Activated T-cell treated with anti-CD3 and anti-CD28 coated beads, Interleukin-2, amount 50 U/mL, for 24 hours (primary cell): ENCODE data around the gene HPSE.
A peak's percentile ranks its signal among the peaks of the same experiment; 100 is the strongest.
"Not testable (repeated sequence)": the region's sequence is repeated elsewhere in the genome, so short reads cannot be mapped to it uniquely, and the experiment has no call there.

Source experiments
- DNase-seq: peaks from one replicate; pipeline ENCODE4 v3.0.0-alpha.2; 2020
- H3K27ac Mint-ChIP-seq: 2 replicates; pipeline ENCODE4 v1.8.0; 2020; ENCODE audit warnings: mild to moderate bottlenecking, mixed read lengths
- H3K27me3 Mint-ChIP-seq: 2 replicates; pipeline ENCODE4 v1.8.0; 2020; ENCODE audit warnings: mixed read lengths
- H3K36me3 Mint-ChIP-seq: 2 replicates; pipeline ENCODE4 v1.8.0; 2020; ENCODE audit warnings: low read depth, mixed read lengths
- H3K4me1 Mint-ChIP-seq: 2 replicates; pipeline ENCODE4 v1.8.0; 2020; ENCODE audit warnings: low read depth, mixed read lengths
- H3K4me3 Mint-ChIP-seq: 2 replicates; pipeline ENCODE4 v1.8.0; 2020; ENCODE audit warnings: mild to moderate bottlenecking, moderate library complexity, mixed read lengths
- H3K9me3 Mint-ChIP-seq: 2 replicates; pipeline ENCODE4 v1.8.0; 2020; ENCODE audit warnings: mixed read lengths

The HPSE gene

GRCh38 chr4:83318666-83319065 lies 16.0 kb downstream of the HPSE start:
- Mint-ChIP-seq H3K4me1 (peaks cover 9% of the 10 kb centered on the region), H3K9me3 (no peaks in the 10 kb centered on the region), H3K27me3 (no peaks in the 10 kb centered on the region), H3K36me3 (peaks cover 49% of the 10 kb centered on the region), H3K27ac (no peak overlapping the region), H3K4me3 (no peak overlapping the region)
- DNase-seq, result no peak

- no peak for DNase-seq
- Mint-ChIP-seq H3K4me1 (peaks cover 9% of the 10 kb centered on the region), H3K27me3 (no peaks in the 10 kb centered on the region), H3K36me3 (peaks cover 52% of the 10 kb centered on the region), H3K27ac (no peak overlapping the region), H3K4me3 (no peak overlapping the region), H3K9me3 (no peaks in the 10 kb centered on the region)
These were observed 17.0 kb downstream of the HPSE start for GRCh38 chr4:83317671-83318070.

- no peak for DNase-seq
- peaks cover 53% of the 10 kb centered on the region for H3K36me3 Mint-ChIP-seq
- H3K27me3 Mint-ChIP-seq, result no peaks in the 10 kb centered on the region
- no peaks in the 10 kb centered on the region for H3K9me3 Mint-ChIP-seq
- H3K27ac Mint-ChIP-seq, result no peak overlapping the region
- H3K4me3 Mint-ChIP-seq, result no peak overlapping the region
- H3K4me1 Mint-ChIP-seq, result peaks cover 9% of the 10 kb centered on the region
These were observed 18.0 kb downstream of the HPSE start for GRCh38 chr4:83316459-83317165.

- Mint-ChIP-seq H3K36me3 (peaks cover 54% of the 10 kb centered on the region), H3K27me3 (no peaks in the 10 kb centered on the region), H3K4me1 (peaks cover 4% of the 10 kb centered on the region), H3K9me3 (no peaks in the 10 kb centered on the region), H3K4me3 (no peak overlapping the region), H3K27ac (no peak overlapping the region)
- DNase-seq, result no peak
These were observed 19.2 kb downstream of the HPSE start for GRCh38 chr4:83315341-83315870.

- H3K9me3 Mint-ChIP-seq, result no peaks in the 10 kb centered on the region
- H3K27me3 Mint-ChIP-seq, result no peaks in the 10 kb centered on the region
- H3K36me3 Mint-ChIP-seq, result peaks cover 46% of the 10 kb centered on the region
- no peak for DNase-seq
- no peak overlapping the region for H3K4me3 Mint-ChIP-seq
- no peaks in the 10 kb centered on the region for H3K4me1 Mint-ChIP-seq
- no peak overlapping the region for H3K27ac Mint-ChIP-seq
These were observed 26.0 kb downstream of the HPSE start for GRCh38 chr4:83308672-83309071.

GRCh38 chr4:83307920-83308319 lies 26.7 kb downstream of the HPSE start:
- Mint-ChIP-seq H3K9me3 (no peaks in the 10 kb centered on the region), H3K4me1 (no peaks in the 10 kb centered on the region), H3K4me3 (no peak overlapping the region), H3K36me3 (peaks cover 43% of the 10 kb centered on the region), H3K27ac (no peak overlapping the region), H3K27me3 (no peaks in the 10 kb centered on the region)
- DNase-seq, result no peak

GRCh38 chr4:83305187-83305586 lies 29.5 kb downstream of the HPSE start:
- no peaks in the 10 kb centered on the region for H3K9me3 Mint-ChIP-seq
- no peaks in the 10 kb centered on the region for H3K4me1 Mint-ChIP-seq
- no peaks in the 10 kb centered on the region for H3K27me3 Mint-ChIP-seq
- H3K36me3 Mint-ChIP-seq, result peaks cover 40% of the 10 kb centered on the region
- no peak overlapping the region for H3K4me3 Mint-ChIP-seq
- H3K27ac Mint-ChIP-seq, result no peak overlapping the region
- DNase-seq, result no peak

- Mint-ChIP-seq H3K27me3 (no peaks in the 10 kb centered on the region), H3K4me1 (peaks cover 9% of the 10 kb centered on the region), H3K36me3 (peaks cover 19% of the 10 kb centered on the region), H3K27ac (no peak overlapping the region), H3K9me3 (no peaks in the 10 kb centered on the region), H3K4me3 (no peak overlapping the region)
- no peak for DNase-seq
These were observed 36.9 kb downstream of the HPSE start for GRCh38 chr4:83297548-83298260.

- H3K4me1 Mint-ChIP-seq, result peaks cover 9% of the 10 kb centered on the region
- peaks cover 4% of the 10 kb centered on the region for H3K36me3 Mint-ChIP-seq
- H3K27ac Mint-ChIP-seq, result no peak overlapping the region
- no peak overlapping the region for H3K4me3 Mint-ChIP-seq
- no peaks in the 10 kb centered on the region for H3K27me3 Mint-ChIP-seq
- no peak for DNase-seq
- H3K9me3 Mint-ChIP-seq, result peaks cover 9% of the 10 kb centered on the region
These were observed 41.2 kb downstream of the HPSE start for GRCh38 chr4:83293305-83294046.

- H3K27me3 Mint-ChIP-seq, H3K36me3 Mint-ChIP-seq, H3K4me1 Mint-ChIP-seq, DNase-seq, H3K9me3 Mint-ChIP-seq, H3K27ac Mint-ChIP-seq, H3K4me3 Mint-ChIP-seq: not testable (repeated sequence)
These were observed 44.4 kb downstream of the HPSE start for GRCh38 chr4:83290059-83290774.

- peaks cover 18% of the 10 kb centered on the region for H3K4me1 Mint-ChIP-seq
- not testable (repeated sequence) for DNase-seq, H3K9me3 Mint-ChIP-seq, H3K27ac Mint-ChIP-seq, H3K27me3 Mint-ChIP-seq, H3K4me3 Mint-ChIP-seq, H3K36me3 Mint-ChIP-seq
These were observed 46.3 kb downstream of the HPSE start for GRCh38 chr4:83288381-83288780.

- Mint-ChIP-seq H3K9me3 (peaks cover 5% of the 10 kb centered on the region), H3K27ac (peak overlapping the region; percentile 97), H3K4me3 (peak overlapping the region; percentile 91), H3K4me1 (peaks cover 45% of the 10 kb centered on the region), H3K27me3 (no peaks in the 10 kb centered on the region), H3K36me3 (peaks cover 9% of the 10 kb centered on the region)
- no peak for DNase-seq
These were observed 49.6 kb downstream of the HPSE start for GRCh38 chr4:83285055-83285407.

GRCh38 chr4:83284193-83285054 lies 50.2 kb downstream of the HPSE start, which contains the start of gene COQ2:
Gene COQ2, minus strand, starts transcription at chr4:83284798. Its CDS starts 34 bp downstream, at chr4:83284764.
- H3K4me3 Mint-ChIP-seq, result peak within 1 kb of the TSS; percentile 91
- peak within 1 kb of the TSS; percentile 97 for H3K27ac Mint-ChIP-seq
- peak; percentile 96 for DNase-seq
- peaks cover 9% of the 10 kb centered on the region for H3K36me3 Mint-ChIP-seq
- no peaks in the 10 kb centered on the region for H3K9me3 Mint-ChIP-seq
- H3K4me1 Mint-ChIP-seq, result peaks cover 45% of the 10 kb centered on the region
- H3K27me3 Mint-ChIP-seq, result no peaks in the 10 kb centered on the region
